ENCODE measurements around the gene WDSUB1. TPM values are rescaled to one million over a fixed set of nuclear protein-coding genes. Genes with fewer than 3 reads are reported as not detected.

The WDSUB1 gene
- total RNA-seq, 4 donors from 2014 or later, result 4.9 to 7.1 (median 5.9) TPM

DNA sequence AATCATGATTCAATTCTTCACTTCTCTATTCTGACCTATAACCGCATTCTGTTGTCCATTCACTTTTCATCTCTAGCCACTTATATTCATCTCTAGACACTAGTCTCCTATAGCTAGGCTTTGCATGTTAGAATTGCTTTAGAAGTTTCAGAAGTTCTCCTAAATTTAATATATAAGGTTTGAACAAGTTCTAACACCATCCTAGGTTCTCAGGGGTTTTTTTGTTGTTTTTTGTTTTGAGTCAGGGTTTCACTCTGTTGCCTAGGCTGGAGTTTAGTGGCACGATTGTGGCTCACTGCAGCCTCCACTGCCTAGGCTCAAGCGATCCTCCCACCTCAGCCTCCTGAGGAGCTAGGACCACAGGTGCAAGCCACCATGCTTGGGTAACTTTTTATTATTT, 19.9 kb downstream of the WDSUB1 start:
- Histone ChIP-seq H3K4me1 (no peaks in the 10 kb centered on the region), H3K27ac (no peak overlapping the region), H3K4me3 (no peak overlapping the region), H3K9me3 (no peaks in the 10 kb centered on the region), H3K27me3 (no peaks in the 10 kb centered on the region), H3K36me3 (peaks cover 0 to 38% (median 0%) of the 10 kb centered on the region in 3 donors)
- intact Hi-C loops (cut with DNase I), result no loop called here
- TF ChIP-seq, protein P1, sequence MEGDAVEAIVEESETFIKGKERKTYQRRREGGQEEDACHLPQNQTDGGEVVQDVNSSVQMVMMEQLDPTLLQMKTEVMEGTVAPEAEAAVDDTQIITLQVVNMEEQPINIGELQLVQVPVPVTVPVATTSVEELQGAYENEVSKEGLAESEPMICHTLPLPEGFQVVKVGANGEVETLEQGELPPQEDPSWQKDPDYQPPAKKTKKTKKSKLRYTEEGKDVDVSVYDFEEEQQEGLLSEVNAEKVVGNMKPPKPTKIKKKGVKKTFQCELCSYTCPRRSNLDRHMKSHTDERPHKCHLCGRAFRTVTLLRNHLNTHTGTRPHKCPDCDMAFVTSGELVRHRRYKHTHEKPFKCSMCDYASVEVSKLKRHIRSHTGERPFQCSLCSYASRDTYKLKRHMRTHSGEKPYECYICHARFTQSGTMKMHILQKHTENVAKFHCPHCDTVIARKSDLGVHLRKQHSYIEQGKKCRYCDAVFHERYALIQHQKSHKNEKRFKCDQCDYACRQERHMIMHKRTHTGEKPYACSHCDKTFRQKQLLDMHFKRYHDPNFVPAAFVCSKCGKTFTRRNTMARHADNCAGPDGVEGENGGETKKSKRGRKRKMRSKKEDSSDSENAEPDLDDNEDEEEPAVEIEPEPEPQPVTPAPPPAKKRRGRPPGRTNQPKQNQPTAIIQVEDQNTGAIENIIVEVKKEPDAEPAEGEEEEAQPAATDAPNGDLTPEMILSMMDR (IDR thresholded peaks at IDR 0.05), result no peak
- TF ChIP-seq POLR2A (IDR thresholded peaks at IDR 0.05), result no peak
- 74 to 83% methylated on average over 2 to 3 of the region's 3 CpGs for WGBS, 2 donors
- DNase-seq, result no peak

DNA sequence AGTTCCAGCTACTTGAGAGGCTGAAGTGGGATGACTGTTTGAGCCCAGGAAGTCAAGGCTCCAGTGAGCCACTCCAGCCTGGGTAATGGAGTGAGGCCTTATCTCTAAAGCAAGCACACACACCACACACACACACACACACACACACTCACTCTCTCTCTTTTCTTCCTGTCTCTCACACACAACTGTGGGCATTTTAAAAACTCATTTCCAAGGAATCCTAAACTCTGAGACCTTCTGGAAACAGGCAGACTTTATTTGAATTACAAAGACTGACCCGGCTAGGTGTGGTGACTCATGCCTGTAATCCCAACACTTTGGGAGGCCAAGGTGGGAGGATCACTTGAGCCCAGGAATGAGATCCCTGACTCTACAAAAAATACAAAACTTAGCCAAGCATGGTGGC, 21.3 kb downstream of the WDSUB1 start:
- WGBS, 2 donors, result 67% methylated on average over 1 of the region's 1 CpG; no CpG with 5 or more reads in 1 of the 2 donors
- no peak overlapping the region for H3K4me3 ChIP-seq
- peaks cover 0 to 29% (median 0%) of the 10 kb centered on the region in 3 donors for H3K36me3 ChIP-seq
- intact Hi-C loops (cut with DNase I), result no loop called here
- no peaks in the 10 kb centered on the region for H3K9me3 ChIP-seq
- TF ChIP-seq POLR2A (IDR thresholded peaks at IDR 0.05), result no peak
- TF ChIP-seq, protein P1 (IDR thresholded peaks at IDR 0.05), result no peak
- H3K27me3 ChIP-seq, result no peaks in the 10 kb centered on the region
- no peak for DNase-seq
- H3K4me1 ChIP-seq, result no peaks in the 10 kb centered on the region
- H3K27ac ChIP-seq, result no peak overlapping the region

DNA sequence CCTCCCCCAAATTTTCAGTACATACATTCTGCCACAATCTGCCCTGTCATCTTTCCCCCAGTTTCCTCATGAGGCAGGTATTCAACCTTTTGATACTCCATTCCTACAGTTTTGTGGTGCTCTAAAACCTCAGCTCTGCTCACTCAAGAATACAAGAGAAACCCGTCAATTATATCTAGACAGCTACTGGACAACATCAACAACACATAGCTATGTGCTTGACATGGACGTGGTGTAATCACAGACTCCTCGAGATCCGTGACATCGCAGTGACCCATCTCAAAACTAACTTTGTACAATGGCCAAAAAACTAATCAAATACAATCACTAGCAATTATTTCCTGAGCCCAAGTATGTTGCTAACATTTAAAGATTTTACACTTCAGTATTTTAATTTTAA, 23.6 kb downstream of the WDSUB1 start:
- no peak overlapping the region for H3K27ac ChIP-seq
- H3K36me3 ChIP-seq, result peaks cover 0 to 45% (median 0%) of the 10 kb centered on the region in 3 donors
- DNase-seq, result no peak
- intact Hi-C loops (cut with DNase I), result no loop called here
- H3K27me3 ChIP-seq, result no peaks in the 10 kb centered on the region
- H3K9me3 ChIP-seq, result no peaks in the 10 kb centered on the region
- H3K4me3 ChIP-seq, result no peak overlapping the region
- WGBS, 2 donors, result 90 to 95% methylated on average over 5 of the region's 5 CpGs
- no peaks in the 10 kb centered on the region for H3K4me1 ChIP-seq
- TF ChIP-seq POLR2A (IDR thresholded peaks at IDR 0.05), result no peak
- TF ChIP-seq, protein P1 (IDR thresholded peaks at IDR 0.05), result no peak

DNA sequence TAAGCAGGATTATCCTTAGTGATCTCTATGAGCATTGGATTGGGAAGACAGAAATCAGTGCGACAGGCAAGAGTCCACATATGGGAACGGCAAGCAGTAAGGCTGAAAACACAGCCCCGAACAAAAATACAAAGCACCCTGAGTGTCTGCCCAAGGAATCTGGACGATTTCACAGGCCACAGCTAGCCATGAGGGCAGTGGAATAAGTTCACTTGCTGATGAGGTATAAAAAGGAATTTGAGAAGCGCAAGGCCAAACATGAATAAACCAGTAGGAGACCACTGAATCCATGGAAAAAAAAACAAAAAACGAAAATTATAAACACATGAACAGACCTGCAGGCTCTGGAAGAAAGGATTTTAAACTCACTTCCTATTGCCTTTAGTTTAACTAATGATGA, 24.3 kb downstream of the WDSUB1 start:
- TF ChIP-seq, protein P1 (IDR thresholded peaks at IDR 0.05), result no peak
- no peak for TF ChIP-seq POLR2A (IDR thresholded peaks at IDR 0.05)
- Histone ChIP-seq H3K27ac (no peak overlapping the region), H3K27me3 (no peaks in the 10 kb centered on the region), H3K4me3 (no peak overlapping the region), H3K9me3 (no peaks in the 10 kb centered on the region), H3K4me1 (no peaks in the 10 kb centered on the region), H3K36me3 (peaks cover 0 to 50% (median 0%) of the 10 kb centered on the region in 3 donors)
- 79 to 83% methylated on average over 6 of the region's 6 CpGs for WGBS, 2 donors
- no peak for DNase-seq
- intact Hi-C loops (cut with DNase I), result no loop called here

DNA sequence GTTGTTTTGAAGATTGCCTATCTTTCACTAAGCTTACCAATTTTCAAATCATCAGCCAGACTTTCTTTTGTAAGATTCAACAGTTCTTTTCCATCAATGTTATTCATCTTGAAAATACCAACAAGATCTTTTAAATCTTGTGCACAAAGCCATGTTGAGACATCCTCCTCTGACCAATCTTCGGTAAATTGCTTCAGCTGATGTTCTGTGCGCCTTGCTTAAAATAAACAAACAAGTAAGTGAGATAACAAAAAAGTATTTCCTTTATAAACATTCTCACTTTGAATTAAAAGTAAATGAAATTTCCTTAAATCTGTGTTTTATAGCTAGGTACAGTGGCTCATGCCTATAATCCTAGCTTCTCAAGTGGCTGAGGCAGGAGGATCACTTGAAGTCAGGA, 30.3 kb downstream of the WDSUB1 start:
- no peaks in the 10 kb centered on the region for H3K27me3 ChIP-seq
- intact Hi-C loops (cut with DNase I), result no loop called here
- no peaks in the 10 kb centered on the region for H3K9me3 ChIP-seq
- H3K27ac ChIP-seq, result no peak overlapping the region
- H3K36me3 ChIP-seq, result peaks cover 5 to 64% (median 5%) of the 10 kb centered on the region in 3 donors
- WGBS, 2 donors, result 78 to 81% methylated on average over 2 of the region's 2 CpGs
- no peak for TF ChIP-seq POLR2A (IDR thresholded peaks at IDR 0.05)
- TF ChIP-seq, protein P1 (IDR thresholded peaks at IDR 0.05), result no peak
- no peak for DNase-seq
- H3K4me1 ChIP-seq, result no peaks in the 10 kb centered on the region
- H3K4me3 ChIP-seq, result no peak overlapping the region

All from esophagus squamous epithelium (tissue), 5 donors.